Activated naive CD4-positive, alpha-beta T cell (primary cell): Measurements from ENCODE around the gene CELA2B.
"Not testable (repeated sequence)": the region's sequence is repeated elsewhere in the genome, so short reads cannot be mapped to it uniquely, and the experiment has no call there.

ENCODE experiments used
- DNase-seq, 4 experiments: peaks; one replicate each; lab custom pipeline; 2025; lab: John Stamatoyannopoulos, UW

The CELA2B gene

DNA sequence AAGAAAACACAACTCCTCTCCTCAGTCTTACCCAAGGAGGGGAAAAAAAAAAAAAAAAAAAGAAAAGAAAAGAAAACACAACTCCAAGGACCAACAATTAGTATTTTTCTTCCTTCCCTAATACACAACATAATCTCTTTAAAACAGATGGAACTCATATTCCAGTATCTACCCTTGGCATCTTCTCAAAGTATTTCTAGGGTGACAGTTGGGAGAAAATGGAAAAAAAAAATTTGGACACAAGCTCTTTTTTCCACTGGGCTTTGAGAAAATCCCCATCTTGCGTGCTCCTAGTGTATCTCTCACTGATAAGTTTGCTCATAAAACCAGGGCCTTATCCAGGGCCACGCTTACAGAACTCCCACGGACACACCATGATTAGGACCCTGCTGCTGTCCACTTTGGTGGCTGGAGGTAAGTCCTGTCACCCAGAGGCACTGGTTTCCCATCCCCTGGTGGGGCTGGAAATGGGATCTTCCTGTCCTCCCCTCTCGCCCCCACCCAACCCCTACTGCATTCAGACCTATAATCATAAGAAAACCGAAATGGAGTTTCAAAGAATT lies at the start of gene CELA2B:
CELA2B (plus strand) TSS at position 353 of the 563 bp plus-strand sequence; CDS start at position 375, 22 bp downstream.
- DNase-seq, result no peak

DNA sequence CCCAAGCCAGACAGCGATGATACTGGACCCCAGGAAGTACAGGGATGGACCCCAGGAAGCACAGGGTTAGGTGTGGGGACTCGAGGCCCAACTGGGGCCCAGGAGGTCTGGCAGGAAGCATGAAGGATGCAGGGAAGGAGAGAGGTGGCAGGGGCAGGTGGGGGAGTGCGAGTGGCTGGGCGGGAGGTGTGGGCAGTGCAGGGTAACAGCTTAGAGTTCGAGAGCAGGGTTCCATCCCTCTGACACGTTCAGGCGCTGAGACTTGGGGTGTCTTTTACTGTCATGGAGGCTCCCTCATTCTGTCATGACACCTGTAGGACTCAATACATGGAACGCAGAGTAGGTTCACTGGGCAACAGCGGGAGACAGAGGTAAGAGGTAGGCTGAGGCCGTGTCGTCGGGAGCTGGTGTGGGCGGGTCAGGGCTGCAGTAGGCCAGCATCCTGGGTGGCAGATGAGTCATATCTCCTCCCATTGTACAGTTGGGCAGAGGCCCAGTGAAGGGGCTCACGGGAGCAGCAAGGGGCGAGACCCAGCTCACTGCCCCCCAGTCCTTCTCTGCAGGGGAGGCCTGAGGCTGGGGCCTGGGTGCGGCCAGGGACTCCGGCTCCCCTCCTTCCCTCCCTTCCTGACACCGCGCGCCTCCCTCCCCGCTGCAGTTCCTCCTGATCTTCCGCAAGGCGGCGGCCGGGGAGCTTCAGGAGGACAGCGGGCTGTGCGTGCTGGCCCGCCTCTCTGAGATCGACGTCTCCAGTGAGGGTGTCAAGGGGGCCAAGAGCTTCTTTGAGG lies 49.2 kb upstream of the CELA2B start:
- DNase-seq, result no peak

DNA sequence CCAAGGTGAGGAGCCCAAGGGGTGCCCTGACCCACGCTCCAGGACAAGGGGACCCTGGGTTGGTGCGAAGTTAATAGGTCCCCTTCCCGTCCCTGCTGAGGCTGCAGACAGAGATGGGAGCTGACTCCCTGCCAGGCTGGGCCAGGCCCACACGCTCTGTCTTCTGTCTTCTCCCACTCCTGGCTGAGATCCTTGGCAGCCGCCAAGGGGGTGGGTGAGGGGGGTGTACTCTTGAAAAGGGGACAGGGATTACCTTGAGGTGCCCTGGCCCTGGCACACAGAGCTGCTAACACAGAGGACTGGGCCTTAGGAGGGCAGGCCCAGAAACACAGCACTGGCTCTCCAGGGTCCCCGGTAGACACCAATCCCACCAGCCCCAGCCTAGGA lies 48.6 kb upstream of the CELA2B start:
- DNase-seq, result no peak

DNA sequence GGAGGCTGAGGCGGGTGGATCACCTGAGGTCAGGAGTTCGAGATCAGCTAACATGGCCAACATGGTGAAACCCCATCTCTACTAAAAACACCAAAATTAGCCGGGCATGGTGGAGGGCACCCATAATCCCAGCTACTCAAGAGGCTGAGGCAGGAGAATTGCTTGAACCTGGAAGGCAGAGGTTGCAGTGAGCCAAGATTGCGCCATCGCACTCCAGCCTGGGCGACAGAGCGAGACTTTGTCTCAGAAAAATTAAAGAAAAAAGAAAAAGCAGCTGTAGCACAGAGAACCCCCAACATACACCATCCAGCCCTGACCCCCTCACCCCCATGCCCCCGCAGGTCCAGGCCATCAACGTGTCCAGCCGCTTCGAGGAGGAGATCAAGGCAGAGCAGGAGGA lies 47.7 kb upstream of the CELA2B start:
- DNase-seq, result not testable (repeated sequence)

DNA sequence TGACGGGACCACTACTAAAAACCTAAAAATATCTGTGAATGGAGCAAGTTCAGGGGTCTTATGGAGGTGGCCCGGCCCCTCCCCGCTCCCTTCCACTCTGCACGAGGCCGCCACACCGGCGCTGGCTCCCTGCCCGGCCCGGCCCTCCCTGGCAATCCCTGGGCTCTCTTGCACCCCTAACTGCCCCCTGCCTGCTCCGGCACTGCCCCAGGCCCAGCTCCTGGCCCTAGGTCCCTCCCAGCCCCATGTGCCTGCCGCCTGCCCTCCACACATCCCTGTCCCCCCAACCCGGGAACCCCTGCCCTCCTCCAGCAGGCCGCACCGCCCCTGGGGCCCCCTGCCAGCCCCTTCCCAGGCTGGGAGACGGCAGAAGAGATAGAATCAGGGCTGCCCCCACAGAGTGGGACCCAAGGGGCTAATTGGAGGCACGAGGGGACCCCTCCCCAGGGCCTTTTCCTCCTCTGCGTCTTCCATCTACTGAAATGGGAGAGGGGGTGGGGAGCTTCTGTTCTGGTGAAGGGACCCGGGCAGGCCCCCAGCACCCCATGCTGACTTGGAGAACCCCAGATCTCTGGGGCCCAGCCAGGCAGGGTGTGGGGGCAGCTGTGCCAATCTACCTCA lies 47.0 kb upstream of the CELA2B start:
- no peak for DNase-seq

DNA sequence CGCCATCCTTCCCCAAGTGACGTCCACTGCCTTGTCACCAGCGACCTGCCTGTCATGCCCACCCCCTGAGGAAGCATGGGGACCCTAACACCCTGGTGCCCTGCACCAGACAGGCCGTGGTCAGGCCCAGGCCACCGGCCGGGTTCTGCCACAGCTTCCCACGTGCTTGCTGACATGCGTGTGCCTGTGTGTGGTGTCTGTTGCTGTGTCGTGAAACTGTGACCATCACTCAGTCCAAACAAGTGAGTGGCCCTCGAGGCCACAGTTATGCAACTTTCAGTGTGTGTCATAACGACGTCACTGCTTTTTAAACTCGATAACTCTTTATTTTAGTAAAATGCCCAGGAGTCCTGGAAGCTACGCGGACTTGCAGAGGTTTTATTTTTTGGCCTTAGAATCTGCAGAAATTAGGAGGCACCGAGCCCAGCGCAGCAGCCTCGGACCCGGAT lies 46.2 kb upstream of the CELA2B start:
- DNase-seq, result no peak

DNA sequence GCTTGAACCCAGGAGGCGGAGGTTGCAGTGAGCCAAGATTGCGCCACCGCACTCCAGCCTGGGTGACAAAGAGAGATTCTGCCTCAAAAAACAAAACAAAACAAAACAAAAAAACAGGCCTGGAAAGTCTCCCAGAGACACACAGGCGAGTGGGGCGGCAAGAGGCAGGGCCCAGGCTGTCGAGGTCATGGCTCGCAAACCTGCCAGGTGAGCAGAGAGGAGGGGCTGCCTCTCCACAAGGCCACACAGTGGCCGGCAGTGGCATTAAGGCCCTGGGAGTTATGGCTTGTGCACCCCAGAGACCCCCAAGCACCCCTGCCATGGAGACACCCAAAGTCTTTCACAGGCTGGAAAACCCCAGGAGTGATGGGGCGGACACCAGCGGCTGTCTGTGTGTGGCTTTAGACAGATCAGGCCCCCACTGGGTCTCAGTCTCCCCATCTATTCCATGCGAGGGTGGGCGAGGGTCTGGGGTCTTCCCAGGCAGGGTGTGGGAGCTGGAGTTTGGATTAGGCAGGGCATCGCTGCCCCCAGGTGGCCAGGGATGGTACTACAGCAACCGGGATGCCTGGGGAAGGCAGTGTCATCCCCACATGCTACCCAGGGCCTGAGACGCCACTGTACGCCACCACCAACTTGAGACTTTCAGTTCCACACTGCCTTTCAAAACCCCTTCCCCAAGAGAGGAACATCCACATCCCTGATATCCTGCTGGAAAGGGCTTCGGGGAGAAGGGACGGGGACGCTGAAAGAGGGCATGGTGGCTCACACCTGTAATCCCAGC lies 44.9 kb upstream of the CELA2B start:
- peak; percentile 47 to 76 (median 73) for DNase-seq

DNA sequence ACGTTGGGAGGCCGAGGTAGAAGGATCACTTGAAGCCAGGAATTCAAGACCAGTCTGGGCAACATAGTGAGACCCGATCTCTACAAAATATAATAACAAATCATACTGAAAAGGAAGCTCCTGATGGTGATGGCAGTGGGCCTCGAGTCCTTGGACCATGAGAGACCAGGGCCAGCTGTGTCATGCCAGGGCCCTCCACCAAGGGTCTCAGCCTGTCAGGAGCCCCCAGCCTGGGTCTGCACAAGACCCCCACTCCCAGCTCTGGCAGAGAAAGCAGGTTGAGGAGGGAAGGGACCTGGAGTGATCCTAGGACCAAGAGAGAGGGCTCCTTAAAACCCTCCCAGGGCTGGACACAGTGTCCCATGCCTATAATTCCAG lies 44.3 kb upstream of the CELA2B start:
- DNase-seq, result no peak

DNA sequence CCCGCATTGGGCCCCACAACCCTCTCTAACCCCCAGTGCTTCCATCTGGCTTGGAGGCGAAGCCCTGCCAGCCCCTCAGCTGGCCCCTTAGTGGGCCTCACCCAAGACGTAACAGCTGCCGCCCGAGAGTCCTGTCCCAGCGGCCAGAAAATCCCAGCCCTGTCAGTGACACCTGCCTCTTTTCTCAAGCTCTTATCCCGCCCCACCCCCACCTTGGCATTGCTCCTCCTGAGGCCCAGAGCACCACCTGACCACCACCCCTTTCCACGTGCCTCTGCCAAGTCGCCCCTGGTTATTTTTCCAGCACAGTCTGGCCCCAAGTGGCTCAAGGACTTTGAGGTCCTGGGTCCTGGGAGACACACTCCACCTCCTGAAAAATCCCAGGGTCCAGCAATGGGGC lies 43.6 kb upstream of the CELA2B start:
- no peak for DNase-seq

DNA sequence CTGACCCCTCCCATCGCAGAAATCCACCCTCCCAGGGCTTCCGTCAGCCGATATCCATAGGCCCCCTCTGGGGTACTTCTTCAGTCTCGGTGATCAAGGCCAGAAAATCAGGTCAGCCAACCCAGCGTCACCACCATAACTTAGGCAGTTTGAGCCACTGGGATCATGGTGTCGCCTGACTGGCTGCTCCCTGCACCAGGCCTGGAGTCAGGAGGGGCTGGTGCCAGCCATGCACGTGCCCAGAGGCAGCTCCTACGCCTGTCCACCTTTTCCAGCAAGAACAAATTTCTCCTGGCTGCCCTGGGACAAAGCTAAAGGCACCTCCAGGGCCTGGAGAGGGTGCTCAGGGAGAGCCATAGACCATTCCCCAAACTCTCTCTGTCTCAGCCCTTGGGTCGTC lies 42.4 kb upstream of the CELA2B start:
- DNase-seq, result no peak

DNA sequence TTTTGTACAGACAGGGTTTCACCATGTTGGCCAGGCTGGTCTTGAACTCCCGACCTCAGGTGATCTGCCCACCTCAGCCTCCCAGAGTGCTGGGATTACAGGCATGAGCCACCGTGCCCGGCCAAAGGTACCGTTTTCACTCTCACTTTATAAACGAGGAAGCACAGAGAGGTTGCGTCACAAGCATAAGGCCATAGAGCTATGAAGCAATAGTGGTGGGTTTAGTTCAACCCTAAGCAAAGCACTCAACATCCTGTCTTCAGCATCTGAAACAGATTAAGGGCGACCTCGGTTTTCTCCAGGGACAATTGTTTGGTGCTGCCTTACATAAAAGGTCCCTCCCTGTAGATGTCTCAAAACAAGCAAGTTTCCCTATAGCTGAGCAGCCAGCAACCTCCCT lies 41.2 kb upstream of the CELA2B start:
- not testable (repeated sequence) for DNase-seq

DNA sequence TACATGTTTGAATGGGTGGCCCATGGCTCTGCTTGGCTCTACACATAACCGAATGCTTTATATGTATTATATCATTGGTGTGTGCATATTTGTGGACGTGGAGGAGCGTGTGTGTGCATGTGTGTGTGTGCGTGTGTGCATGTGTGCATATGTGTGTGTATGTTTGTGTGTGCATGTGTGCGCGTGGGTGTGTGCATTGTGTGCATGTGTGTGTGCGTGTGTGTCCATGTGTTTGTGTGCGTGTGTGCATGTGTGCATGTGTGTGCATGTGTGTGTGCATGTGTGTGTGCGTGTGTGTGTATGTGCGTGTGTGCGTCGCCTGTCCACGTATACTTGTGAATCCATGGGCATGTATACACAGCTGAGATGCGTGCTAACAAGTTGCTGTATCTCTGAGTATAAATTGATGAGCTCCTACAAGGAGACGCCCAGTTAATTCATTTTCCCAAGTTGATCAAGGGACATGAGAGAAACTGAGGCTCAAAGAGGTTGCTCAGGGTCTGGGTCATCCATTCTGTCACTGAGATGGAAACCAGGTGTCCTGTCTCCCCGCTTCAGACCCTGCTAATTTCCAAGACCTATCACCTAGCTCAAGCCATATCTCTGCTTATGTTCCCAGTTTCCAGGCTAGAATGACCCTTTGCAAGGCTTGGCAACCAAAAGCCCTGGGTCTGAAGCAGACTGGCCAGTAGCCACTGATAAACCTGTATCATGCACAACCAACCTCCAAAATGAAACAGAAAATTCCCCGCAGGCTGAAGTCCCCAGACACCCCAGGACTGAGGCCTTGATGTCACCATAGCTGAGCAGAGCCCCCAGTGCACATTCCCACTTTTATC lies 40.4 kb upstream of the CELA2B start:
- DNase-seq, result no peak

DNA sequence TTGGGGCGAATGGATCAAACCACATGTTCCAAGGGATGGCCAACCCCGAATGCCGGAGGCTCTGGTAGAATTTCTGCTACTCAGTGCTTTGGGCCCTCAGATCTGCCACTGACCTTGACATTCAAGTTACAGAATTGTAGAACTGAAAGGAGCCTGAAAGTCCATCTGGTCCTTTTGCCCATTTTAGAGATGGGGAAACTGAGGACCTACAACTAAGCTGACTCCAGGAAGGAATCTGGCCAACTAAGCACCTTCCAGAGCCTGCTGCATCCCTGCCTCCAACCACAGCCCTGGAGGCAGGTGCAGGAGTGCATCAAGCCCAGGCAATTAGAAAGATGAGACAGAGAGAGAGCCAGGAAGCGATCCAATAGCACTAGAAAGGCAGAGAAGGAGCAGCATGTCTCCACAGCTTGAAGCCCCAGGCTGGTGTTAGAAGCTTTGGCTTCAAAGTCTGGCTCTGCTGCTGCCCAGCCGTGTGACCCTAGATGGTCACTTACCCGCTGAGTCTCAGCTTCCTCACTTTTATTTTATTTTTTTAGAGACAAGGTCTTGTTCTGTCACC lies 38.9 kb upstream of the CELA2B start:
- DNase-seq, result no peak

DNA sequence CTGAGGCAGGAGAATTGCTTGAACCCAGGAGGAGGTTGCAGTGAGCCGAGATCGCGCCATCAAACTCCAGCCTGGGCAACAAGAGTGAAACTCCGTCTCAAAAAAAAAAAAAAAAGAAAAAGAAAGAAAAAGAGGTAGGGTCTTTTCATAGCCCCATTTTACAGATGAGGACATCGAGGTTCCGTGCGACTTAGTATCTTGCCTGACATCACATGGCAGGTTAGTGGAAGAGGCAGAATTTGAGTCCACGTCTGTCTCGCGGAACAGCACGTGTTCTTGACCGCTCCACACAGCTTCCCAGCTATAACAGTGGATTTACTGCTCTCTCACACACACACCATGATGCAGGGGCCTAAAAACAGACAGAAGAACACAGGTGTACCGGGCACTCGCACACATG lies 36.6 kb upstream of the CELA2B start:
- DNase-seq, result no peak

DNA sequence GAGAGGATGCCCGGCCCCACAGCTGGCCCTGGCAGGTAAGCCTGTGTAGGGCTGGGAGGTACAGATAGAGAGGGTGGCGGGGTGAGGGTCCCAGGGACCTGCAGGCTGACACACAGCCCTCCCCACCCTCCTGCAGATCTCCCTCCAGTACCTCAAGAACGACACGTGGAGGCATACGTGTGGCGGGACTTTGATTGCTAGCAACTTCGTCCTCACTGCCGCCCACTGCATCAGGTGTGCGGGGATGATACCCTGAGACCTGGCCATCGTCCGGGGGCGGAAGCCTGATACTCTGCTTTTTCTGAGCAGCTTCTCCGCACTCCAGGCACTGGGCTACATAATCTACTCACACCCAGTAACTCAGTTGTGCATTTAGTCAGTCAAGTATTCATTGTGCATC lies 35.5 kb upstream of the CELA2B start:
- DNase-seq, result no peak

DNA sequence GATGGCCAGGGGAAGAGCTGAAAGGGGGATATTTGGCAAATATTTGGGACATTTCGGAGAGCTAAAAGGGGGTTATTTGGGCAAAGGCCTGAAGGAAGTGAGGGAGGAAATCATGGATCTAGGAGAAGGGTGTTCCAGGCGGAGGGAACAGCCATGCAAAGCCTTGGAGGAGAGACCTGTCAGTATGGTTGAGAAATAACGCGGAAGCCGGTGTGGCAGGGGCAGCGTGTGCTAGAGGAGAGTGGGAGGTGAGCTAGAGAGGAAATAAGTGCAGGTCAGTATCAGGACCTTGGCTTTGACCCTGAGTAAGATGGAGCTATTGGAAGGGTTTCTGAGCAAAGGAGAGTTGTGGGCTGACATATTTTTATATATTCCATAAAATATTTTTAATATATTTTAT lies 34.7 kb upstream of the CELA2B start:
- no peak for DNase-seq

DNA sequence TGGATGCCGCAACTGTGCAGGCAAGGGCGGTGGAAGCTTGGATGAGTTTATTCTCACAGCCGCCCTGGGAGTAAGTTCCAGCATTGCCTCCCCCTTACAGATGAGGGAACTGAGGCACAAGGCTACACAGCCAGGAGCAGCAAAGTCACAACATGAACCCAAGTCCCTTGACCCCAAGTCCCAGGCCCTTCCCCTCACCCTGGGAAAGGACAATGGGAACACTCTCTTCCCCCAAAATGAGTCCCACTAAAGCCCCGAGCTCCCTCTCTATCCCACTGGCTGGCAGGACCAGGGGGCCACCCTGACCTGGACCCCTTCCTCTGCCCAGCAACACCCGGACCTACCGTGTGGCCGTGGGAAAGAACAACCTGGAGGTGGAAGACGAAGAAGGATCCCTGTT lies 33.8 kb upstream of the CELA2B start:
- DNase-seq, result no peak

DNA sequence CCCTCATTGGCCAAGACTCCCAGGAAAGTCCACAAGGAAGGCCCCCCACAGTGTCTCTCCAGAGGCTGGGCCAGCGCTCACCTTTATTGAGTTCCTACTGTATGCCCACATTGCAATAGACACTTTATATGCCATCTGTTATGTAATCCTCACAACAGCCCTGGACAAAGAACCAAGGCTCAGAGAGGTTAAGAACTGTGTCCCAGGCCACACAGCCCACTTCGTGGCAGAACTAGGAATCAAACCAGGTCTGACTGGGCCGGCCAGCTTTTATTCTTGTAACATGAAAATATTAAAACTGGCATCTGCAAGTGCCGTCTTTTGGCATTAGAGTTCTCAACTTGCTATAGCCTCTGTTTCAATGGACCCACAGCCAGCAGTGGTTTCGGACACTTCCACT lies 33.1 kb upstream of the CELA2B start:
- no peak for DNase-seq

DNA sequence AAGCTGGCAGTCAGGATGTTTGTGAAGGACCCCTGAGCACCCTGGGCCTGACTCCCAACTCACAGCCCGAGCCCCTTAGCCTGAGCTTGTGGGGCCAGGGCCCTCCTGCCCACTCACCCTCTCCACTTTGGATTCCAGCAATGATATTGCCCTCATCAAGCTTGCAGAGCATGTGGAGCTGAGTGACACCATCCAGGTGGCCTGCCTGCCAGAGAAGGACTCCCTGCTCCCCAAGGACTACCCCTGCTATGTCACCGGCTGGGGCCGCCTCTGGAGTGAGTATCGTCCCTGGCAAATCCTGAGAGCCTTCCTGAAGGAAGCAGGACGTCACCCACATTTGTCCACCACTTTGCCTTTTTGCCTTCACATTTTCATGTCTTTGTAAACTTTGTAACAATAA lies 32.6 kb upstream of the CELA2B start:
- no peak for DNase-seq

DNA sequence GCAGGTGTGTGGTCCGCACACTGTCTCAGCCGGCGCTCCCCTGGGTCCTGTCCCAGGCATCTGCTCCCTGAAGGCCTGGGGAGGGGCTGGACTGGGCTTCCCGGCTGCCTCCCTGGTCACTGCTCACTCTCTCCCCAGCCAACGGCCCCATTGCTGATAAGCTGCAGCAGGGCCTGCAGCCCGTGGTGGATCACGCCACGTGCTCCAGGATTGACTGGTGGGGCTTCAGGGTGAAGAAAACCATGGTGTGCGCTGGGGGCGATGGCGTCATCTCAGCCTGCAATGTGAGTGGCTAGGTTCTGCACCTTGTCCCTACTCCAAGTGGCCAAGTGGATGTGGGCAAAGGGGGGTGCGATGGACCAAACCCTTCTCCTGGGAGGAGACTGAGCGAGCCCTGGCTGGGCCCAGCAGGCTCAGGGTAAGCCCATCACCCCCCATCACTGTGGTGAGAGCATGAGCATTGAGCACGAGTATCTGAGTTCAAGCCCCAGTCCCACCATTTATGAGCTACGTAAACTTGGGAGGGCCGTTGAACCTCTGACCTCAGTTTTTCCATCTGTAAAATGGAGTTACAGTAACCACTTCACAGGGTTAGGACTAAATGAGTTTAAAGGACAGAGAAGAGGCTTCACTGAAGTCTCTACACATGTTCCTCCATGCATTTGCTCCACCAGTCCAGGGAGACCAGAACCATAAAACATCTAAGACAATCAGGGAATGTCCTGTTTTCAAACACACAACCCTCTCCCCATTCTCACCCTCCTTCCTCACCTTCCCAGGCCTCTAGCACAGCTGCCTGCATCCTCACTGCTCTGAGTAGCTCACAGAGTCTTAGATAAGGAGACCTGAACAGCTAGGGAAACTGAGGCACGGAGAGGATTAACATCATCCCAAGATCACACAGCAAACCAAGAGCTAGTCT lies 31.2 kb upstream of the CELA2B start:
- no peak for DNase-seq
